ENCODE results near the gene SLIT1.

DNA sequence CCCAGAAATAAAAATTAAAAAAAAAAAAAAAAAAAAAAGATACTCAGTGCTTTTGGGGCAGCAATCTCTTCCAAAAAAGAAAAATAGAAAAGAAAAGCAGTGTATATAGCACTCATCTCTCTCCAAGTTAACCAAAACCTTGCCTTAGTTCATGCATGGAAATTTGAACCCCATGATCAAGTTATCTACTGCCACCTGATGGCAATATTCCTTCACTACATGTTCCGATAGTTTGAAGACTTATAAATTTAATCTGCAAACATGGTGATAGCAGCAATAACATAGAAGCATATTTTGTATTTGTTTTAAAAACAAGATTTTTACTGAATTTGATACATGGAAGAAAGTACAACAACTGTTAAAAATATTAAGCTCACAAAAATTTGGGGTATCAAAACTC, 48.6 kb upstream of the SLIT1 start:
- TF ChIP-seq, protein P1, sequence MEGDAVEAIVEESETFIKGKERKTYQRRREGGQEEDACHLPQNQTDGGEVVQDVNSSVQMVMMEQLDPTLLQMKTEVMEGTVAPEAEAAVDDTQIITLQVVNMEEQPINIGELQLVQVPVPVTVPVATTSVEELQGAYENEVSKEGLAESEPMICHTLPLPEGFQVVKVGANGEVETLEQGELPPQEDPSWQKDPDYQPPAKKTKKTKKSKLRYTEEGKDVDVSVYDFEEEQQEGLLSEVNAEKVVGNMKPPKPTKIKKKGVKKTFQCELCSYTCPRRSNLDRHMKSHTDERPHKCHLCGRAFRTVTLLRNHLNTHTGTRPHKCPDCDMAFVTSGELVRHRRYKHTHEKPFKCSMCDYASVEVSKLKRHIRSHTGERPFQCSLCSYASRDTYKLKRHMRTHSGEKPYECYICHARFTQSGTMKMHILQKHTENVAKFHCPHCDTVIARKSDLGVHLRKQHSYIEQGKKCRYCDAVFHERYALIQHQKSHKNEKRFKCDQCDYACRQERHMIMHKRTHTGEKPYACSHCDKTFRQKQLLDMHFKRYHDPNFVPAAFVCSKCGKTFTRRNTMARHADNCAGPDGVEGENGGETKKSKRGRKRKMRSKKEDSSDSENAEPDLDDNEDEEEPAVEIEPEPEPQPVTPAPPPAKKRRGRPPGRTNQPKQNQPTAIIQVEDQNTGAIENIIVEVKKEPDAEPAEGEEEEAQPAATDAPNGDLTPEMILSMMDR (IDR thresholded peaks at IDR 0.05) = peak; percentile 32 to 45 (median 40)
- TF ChIP-seq POLR2A (IDR thresholded peaks at IDR 0.05) (no peak), EP300 (IDR thresholded peaks at IDR 0.05) (no peak)
